Left cardiac atrium (tissue), 4 donors: ENCODE measurements around the gene DBX1. TPM values are rescaled to one million over a fixed set of nuclear protein-coding genes. Genes with fewer than 3 reads are reported as not detected.
"Not testable (repeated sequence)": the region's sequence is repeated elsewhere in the genome, so short reads cannot be mapped to it uniquely, and the experiment has no call there.

ENCODE experiments used
- ATAC-seq, 2 donors: fragments of 200-7000 bp; cut with Tn5 transposase; one replicate each; pipeline ENCODE4 v1.9.1; 2020; ENCODE audit warnings: mild to moderate bottlenecking in 2 of 2, moderate library complexity in 2 of 2
- DNase-seq: peaks from one replicate; pipeline ENCODE4 v3.0.0-alpha.2; 2020
- intact Hi-C, 2 donors: fragments of 100-400 bp; cut with DNase I; formaldehyde crosslinking; loops; one replicate each; pipeline versions ENCODE4 v1.14.1 to v1.15.1; 2022 to 2023
- total RNA-seq, 2 donors: library from RNA; stranded (reverse); fragmentation: NEBNext Ultra II Directional; extraction: Animal tissue kit (Norgen Biotek cat#: 25700); gene quantifications; one replicate each; pipeline ENCODE4 v1.2.1, GENCODE V29; 2021
- donor health status: DM: no; HTN: yes; CAD: no.
- donor health status: DM: no; HTN: yes; CAD: no; lungs with severe emphysema.
- donor health status: DM: yes; HTN: yes; CAD: no.
- donor health status: Dilated cardiomyopathy.

The DBX1 gene
- total RNA-seq, 2 donors from 2014 or later = not detected

DNA sequence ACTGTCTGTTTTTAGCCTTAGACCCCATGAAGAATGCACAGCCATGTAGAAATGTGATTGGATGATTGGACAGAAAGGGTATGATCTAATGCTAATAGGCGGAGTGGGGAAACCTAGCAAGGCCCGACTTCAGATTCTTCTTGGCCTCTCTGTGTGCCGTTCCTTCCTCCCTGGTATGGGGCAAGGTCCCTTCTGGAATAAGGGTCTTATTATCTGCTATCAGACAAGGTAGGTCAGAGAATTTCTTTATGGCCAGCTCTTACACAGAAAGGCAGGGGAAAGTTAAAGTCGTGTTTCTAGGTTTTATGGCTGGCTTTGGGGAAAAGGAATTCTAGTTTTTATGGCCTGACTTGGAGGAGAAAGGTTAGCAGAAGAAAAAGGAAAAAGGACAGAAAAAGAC lies 30.6 kb downstream of the DBX1 start:
- DNase-seq (no peak), ATAC-seq (no peak)

DNA sequence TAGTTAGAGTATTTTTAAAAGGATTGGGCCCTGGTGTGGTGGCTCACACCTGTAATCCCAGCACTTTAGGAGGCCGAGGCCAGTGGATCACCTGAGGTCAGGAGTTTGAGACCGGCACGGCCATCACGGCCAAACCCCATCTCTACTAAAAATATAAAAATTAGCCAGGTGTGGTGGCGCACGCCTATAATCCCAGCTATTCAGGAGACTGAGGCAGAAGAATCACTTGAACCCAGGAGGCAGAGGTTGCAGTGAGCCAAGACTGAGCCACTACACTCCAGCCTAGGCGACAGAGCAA lies 31.8 kb downstream of the DBX1 start:
- ATAC-seq, intact Hi-C loops, DNase-seq: not testable (repeated sequence)

More for the DNA sequence above, 30.6 kb downstream of the DBX1 start:
- intact Hi-C loops = loop anchor here (2.0 to 10.0 kb wide), 6 partner anchors 185 to 575 kb away; no protein-coding TSS in a partner anchor

DNA sequence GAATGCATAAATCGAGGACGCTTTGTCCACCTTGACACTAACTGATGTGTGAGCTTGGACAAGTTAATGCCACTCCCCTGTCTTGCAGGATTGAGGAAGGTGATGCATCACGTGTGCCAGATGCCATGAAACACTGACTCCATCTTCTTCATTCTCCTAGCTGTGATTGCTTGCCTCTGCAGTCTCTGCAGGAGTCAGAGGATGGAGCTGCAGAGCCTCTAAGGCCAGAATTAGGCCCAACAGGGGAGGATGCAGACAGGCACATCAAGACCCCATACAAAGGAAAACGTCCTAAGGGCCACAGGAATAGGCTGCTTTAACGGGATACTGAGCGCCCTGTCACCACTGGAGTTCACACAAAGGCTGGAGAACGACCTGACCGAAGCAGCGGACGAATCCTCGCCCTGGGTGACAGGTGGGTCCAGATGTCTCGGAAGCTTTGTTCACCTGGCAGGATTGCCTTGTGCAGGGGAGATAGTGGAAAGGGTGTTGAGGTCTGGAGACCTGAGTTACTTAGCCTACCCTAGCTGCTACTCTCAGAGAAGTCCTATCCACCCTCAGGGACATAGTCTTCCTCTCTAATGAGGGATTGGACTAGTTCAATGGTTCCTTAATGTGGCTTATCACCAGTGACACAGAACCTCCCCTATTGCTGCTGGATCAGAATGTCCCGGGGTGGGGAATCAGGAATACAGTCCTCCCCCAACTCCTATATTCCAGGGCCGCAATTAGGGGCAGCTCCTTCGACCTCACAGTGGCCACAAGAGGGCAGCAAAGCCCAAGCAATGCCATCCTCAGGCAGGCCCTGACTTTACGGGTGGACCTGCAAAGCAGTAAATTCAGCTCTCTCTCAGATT lies 32.4 kb downstream of the DBX1 start:
- ATAC-seq (peak; percentile 66 to 80), DNase-seq (peak; percentile 78)
- intact Hi-C loops = no loop called here

DNA sequence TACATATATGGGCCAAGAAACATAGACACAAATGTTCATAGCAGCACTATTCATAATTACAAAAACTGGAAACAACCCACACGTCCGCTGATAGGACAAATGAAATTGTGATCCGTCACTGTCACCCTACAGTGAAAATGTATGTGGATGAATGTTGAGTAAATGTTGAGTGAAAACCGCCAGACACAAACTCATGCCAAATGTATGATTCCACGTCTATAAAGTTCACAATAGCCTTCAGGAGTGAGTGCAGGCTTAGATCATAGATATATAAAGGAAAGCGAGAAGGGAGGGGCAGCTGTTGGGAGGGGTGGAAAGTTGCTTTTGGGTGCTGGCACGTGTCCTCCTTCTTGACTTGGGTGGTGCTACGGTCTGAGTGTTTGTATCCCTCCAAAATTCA lies 33.6 kb downstream of the DBX1 start:
- intact Hi-C loops = no loop called here
- DNase-seq (no peak), ATAC-seq (no peak)

DNA sequence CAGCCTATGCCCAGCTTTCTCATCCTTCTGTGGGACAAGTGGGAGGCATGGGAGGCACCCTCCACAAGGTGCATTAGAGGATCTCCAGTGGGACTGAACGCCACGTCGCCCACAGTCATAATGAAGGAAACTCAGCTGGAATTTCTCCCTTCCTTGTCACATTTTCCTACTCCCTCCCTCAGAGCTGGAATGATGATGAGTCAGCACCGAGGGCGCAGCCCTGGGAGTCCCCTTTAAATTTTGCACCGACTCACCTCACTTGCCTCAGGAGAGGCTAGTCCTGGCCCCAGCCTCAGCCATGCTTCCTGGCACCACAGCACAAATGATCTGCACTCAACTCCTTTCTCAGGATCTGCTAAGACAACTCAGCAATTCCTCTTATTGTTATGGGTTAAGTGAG lies 34.3 kb downstream of the DBX1 start:
- intact Hi-C loops = no loop called here
- DNase-seq (no peak), ATAC-seq (no peak)

DNA sequence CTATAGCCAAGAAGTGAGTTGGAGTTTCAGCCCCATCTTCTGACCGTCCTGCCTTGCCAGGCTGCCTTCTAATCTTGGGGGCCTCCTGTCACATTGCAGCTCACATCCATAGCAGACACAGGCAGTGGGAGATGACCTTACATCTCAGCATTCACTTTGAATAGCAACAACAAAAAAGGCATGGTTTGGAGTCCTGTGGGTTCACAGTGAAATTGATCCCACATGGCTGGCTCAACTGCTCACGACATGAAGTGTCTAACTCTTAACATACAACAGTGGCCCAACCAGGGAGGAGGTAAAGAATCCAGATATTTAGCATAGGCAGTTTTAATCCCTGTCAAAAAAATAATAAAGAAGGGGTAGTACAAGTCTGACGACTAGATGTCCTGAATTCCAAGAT lies 38.1 kb downstream of the DBX1 start:
- intact Hi-C loops = no loop called here
- no peak for ATAC-seq
- no peak for DNase-seq

DNA sequence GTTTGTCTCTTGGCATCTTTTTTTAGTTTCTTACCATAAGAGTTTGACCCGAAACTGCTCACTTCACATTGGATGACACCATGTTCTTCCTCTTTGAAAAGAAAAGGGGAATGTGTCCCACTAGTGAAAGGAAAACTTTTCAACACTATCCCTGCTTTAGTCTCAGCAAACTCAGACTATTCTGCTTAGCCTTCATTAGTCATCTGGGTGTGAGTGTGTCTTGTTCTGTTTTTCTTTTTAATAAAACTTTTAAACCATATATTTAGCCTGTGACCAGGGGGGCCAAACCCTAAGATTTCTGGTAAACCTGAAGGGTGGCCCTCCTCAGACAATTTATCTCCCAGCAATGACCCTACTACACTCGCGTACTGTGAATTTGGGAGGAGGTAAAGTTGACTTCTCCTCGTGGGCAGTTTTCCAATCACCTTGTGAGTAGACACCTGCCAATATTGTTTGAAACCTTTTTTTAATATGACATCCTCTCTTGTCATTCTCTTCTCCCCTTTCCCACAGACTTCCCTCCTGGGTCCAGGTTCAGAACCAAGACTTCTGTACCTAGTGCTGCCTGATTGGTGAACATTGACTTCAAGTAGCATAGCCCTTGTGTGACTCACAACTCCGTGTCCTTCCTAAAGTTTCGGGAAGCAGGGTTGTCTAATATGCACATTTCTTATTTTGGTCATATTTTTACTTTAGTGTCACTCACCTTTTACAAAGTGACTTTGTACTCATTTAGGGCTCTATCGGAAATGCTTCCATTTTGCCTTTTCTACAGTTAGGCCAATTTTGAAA lies 39.9 kb downstream of the DBX1 start:
- DNase-seq (no peak), ATAC-seq (no peak)
- intact Hi-C loops = no loop called here

DNA sequence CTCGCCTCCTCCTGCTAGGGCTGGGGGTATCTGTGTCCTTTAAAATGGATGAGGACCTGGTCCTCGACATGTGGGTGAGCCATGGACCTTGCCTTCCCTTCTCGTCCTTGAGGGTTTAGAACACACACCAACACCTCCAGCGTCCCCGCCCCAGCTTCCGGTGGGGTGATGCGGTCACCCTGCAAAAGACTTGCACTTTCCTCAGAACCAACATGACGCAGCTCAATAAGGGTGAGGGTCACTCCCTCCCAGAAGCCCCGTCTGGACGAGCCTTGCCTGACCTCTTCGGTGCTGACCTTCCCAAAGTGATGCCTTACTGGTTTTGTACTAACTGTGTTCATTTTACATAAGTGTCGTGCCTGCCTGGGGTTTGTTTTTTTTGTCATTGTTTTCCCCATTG lies 41.0 kb downstream of the DBX1 start:
- DNase-seq (no peak), ATAC-seq (no peak)
- intact Hi-C loops = loop anchor here in 1 of 2 donors (10.0 kb wide), 1 partner anchor 165 kb away; no protein-coding TSS in a partner anchor

DNA sequence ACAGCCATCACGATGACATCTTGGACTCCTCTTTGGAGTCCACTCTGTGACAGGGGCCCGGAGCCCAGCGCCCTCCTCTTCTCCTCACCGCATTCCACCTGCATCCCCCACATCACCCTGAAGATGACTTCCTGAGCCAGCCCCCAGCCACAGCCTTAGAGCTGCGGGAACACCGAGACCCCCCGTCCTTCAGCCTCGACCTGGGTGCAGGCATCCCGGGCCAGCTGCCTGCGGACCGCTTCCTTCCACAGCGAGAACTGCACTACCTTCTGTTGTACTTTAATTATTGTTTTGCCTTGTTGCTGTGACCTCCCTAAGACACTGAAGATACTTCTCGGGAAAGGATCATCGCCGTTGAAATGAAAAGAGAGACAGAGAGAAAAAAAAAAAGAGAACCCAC lies 42.1 kb downstream of the DBX1 start:
- intact Hi-C loops = loop anchor here in 1 of 2 donors (10.0 kb wide), 1 partner anchor 163 kb away; no protein-coding TSS in a partner anchor
- ATAC-seq (no peak), DNase-seq (no peak)

DNA sequence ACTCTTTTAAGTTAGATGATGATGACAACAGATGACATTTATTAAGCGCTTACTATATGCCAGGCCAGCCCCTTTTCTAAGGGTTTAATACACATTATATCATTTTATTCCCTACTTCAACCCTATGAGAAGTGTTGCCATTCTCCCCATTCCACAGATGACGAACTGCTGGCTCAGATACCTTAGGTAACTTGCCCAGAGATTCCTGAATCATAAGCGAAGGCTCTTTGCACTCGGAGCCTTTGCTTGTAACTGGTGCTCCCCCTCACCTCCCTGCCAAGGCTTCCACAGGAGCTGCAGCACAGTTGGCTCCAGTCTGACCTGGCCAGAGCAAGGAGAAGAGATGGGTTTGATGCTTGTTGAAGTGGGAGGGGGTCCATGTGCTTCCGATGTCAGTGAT lies 43.0 kb downstream of the DBX1 start:
- intact Hi-C loops = loop anchor here in 1 of 2 donors (10.0 kb wide), 1 partner anchor 162 kb away; no protein-coding TSS in a partner anchor
- DNase-seq (no peak), ATAC-seq (peak in 1 of 2 donors; percentile 8)

DNA sequence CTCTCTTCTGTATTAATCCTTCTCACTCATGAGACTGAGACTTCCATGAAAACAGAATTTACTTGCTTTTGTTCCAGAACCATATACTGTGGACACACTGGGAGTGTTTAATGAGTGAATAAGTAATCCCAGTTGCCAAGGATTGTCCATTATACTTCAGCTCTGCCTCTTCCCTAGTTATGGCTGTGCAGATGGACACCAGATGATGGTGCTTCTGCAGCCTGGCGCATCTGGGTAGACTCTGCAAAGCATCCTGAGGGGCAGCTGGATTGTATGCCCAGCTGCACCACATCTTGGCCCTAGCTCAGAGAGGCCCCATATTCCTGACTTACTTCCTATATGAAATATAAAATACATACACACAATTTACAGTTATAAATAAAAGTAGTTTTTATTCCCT lies 43.5 kb downstream of the DBX1 start:
- intact Hi-C loops = loop anchor here in 1 of 2 donors (10.0 kb wide), 1 partner anchor 162 kb away; no protein-coding TSS in a partner anchor
- no peak for ATAC-seq
- DNase-seq = no peak

DNA sequence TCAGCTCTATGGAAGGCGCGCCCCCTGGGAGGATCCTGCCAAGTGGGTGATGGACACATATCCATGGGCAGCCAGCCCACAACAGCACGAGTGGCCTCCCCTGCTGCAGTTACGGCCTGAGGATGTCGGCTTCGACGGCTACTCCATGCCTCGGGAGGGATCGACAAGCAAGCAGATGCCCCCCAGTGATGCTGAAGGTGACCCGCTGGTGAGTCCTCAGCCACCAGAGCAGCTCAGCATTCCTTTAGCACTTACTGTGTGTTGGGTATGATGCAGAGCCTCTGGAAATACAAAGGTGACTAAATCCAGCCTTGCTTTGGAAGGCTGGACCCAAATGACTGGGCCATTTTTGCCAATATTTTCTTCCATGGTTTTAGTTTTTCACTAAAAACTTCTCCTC lies 45.7 kb downstream of the DBX1 start:
- no peak for DNase-seq
- intact Hi-C loops = loop anchor here (5.0 to 10.0 kb wide), 2 partner anchors 160 to 162 kb away; no protein-coding TSS in a partner anchor
- no peak for ATAC-seq

DNA sequence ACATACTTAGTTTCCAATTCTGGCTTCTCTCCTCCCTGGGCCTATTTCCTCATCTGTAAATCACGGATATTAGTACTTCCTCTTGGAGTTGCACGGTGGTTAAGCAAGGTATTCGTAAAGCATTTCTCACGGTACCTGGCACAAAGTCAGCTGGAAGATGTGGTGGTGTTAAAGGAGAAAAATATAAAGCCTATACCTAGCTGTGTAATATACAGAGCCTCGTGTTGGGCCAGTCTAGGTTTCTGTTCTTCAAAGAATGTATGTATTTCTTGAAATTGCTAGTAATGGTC lies 47.2 kb downstream of the DBX1 start:
- ATAC-seq = peak in 1 of 2 donors; percentile 0
- intact Hi-C loops = loop anchor here (5.0 to 10.0 kb wide), 2 partner anchors 158 to 161 kb away; no protein-coding TSS in a partner anchor
- no peak for DNase-seq

DNA sequence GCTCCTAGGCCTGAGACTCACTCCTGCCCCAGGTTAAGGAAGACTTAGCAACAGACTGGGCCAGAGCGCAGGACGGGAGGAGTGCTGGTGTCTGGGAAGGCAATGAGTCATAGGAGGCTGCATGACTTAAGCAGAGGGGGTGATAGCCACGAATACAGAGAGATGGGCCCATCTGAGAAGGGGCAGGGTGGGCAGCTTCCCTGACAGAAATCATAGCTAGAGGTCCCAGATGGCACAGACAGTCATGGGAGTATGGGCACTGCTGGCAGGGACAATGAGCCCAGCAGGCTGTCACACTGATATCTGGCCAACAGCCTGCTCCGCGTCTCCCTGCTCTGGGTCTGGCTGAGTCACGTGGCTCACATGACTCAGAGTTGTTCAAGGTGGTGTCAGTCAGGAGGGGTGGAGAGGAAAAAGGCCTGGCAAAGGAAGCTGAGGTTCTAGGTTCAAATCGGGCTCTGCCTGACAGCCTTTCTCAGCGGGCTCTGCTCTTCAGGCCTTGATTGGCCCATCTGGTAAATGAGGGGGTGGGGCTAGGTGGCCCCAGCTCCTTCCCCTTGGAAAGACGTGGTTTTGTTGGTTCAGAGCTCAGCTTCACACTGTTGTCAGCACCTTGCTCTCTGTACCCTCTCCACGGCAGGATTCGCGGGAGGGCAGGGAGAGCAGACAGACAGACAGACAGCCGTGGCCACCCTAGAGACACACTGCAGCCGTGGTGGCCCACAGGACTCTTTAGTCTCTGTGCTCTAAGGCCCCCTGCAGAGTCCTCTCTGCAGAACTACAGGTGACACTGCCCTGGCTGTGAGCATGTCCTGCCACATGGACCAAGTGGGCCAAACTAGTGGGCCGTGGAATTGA lies 47.8 kb downstream of the DBX1 start:
- ATAC-seq = peak; percentile 93 to 96
- peak; percentile 86 for DNase-seq
- intact Hi-C loops = loop anchor here (5.0 to 10.0 kb wide), 2 partner anchors 158 to 160 kb away; no protein-coding TSS in a partner anchor

DNA sequence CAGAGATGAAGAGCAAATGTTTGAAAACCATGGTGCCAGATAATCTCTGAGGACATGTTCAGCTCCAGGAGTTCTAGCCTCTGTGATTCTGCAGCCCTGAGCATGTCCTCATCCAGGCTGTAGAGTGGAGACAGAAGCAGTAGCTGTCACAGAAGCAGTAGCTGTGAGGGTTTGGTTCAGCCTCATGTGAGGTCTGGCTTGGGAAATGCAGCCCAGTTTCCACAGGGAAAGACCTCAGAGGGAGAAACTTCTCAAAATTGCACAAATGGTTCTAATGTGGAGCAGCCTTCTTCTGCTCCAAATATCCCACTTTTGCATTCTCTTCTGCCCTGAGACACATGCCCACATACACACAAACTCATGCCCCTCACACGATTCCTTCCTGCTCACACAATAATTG lies 48.4 kb downstream of the DBX1 start:
- DNase-seq (no peak), ATAC-seq (peak; percentile 3 to 8)
- intact Hi-C loops = loop anchor here (5.0 to 10.0 kb wide), 2 partner anchors 157 to 160 kb away; no protein-coding TSS in a partner anchor

DNA sequence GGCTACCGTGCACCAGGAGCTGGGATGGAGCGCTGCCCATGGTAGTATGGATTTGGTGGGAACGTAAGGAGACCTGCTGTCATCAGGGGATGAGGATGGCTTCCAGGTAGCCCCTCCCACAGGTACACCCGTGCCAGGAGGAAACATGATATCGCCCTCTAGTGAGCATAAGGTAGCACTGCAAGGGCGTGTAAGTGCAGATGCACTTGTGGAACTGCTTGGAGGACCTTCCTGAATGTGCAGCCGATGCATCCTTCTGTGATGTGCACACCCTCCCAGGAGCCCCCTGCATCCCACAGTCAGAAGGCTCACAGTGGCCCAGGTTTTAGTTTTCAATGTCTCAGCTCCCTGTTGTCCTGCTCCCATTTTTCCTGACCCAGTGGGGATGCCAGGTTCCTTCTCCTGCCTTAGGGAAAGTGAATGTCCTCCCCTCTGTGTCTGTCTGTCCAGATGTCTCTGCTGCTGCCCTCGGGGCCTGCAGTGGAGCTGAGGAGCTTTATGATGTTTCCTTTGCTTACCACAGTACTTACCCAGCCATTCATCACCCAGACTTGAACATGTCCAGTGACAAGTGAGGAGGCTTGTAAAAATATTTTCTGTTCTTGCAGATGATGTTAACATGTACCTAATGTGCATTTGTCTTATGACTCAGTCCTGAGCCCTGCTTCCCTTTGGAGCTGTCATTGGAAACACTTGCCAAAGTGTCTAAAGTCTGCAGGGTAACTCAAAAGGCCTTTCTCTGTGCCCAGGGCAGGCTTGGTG lies 49.2 kb downstream of the DBX1 start:
- intact Hi-C loops = loop anchor here (5.0 to 10.0 kb wide), 2 partner anchors 156 to 159 kb away; no protein-coding TSS in a partner anchor
- DNase-seq (no peak), ATAC-seq (peak; percentile 33 to 61)

DNA sequence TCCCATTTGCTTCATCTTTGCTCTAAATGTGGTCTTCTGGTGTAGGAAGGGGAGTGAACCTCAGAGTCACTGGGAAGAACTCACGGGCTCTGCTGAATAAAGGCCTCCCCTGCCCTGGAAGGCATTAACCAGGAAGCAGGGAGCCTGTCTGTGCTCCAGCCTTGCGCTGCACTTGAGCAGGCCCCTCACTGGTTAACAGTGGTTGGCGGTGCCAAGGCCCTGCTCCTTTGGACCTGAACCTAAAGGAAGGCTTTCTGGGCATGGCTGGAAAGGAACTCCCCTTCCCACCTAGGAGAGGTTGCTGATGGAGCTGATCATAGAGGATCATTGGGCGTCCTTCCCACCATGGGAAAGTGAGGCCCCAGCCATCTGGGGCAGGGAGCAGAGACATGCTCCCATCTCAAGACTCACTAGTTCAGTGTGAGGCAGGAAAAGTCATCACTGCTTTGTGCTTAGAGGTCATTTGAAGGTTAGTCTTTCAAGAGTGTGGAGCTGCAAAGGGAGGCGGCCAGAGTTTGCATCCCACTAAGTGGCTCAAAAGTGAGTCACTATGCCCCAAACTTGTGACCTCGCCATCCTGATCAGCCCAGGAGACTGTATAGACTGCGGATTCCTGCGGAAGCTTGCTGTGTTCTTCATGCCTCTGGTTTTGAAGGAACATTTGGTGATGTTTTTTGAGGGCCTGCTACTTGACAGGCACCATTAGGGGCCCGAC lies 50.4 kb downstream of the DBX1 start:
- intact Hi-C loops = loop anchor here (5.0 to 10.0 kb wide), 2 partner anchors 155 to 158 kb away; no protein-coding TSS in a partner anchor
- no peak for ATAC-seq
- no peak for DNase-seq
